Adrenal gland (tissue), 12 donors: Measurements from ENCODE around the gene PPP1R16B. TPM values are rescaled to one million over a fixed set of nuclear protein-coding genes. Genes with fewer than 3 reads are reported as not detected.
A peak's percentile ranks its signal among the peaks of the same experiment; 100 is the strongest.

Experiments used
- DNase-seq, 7 donors: peaks; one replicate each; pipeline ENCODE4 v3.0.0-alpha.2; 2019 to 2020
- H3K27ac ChIP-seq, 5 donors: fragments of 200-600 bp; sonication (generic) in 4 of 5; 1 replicate in 3 of 5; 2 replicates in 2 of 5; pipeline versions ENCODE4 v1.5.1 to v1.8.0; 2016 to 2020; ENCODE audit warnings: mild to moderate bottlenecking in 1 of 5
- H3K27me3 ChIP-seq: fragments of 200-600 bp; 2 replicates; pipeline ENCODE4 v1.8.0; 2021
- H3K36me3 ChIP-seq, 2 donors: fragments of 200-600 bp; replicated peaks in 1 of 2; 1 replicate in 1 of 2; 2 replicates in 1 of 2; pipeline versions ENCODE4 v1.5.1 to v1.8.0; 2018 to 2022
- H3K4me1 ChIP-seq, 2 donors: fragments of 200-600 bp; replicated peaks in 1 of 2; 1 replicate in 1 of 2; 2 replicates in 1 of 2; pipeline versions ENCODE4 v1.5.1 to v1.8.0; 2018 to 2021
- H3K4me3 ChIP-seq, 4 donors: fragments of 200-600 bp; sonication (generic) in 3 of 4; one replicate each; pipeline ENCODE4 v1.5.1; 2016 to 2018
- H3K9me3 ChIP-seq, 3 donors: fragments of 200-600 bp; sonication (generic) in 1 of 3; replicated peaks in 1 of 3; 1 replicate in 2 of 3; 2 replicates in 1 of 3; pipeline versions ENCODE4 v1.5.1 to v1.8.0; 2016 to 2021
- CTCF ChIP-seq, 6 experiments: fragments of 450-650 bp in 4 of 6; fragments of 200-600 bp in 2 of 6; sonication (generic) in 1 of 6; IDR thresholded peaks; 1 replicate in 5 of 6; 2 replicates in 1 of 6; pipeline versions ENCODE4 v1.5.1 to v1.8.0; 2016 to 2021; ENCODE audit warnings: antibody characterized with exemption in 6 of 6, mild to moderate bottlenecking in 2 of 6, moderate library complexity in 1 of 6
- POLR2A ChIP-seq, 2 donors: fragments of 450-650 bp; IDR thresholded peaks; one replicate each; pipeline ENCODE4 v1.6.1; 2017; ENCODE audit warnings: antibody characterized with exemption in 2 of 2, mild to moderate bottlenecking in 2 of 2, moderate library complexity in 1 of 2
- WGBS, 4 donors: extraction: QIAGEN DNeasy Blood & Tissue Kit in 2 of 4; methylation state at CpG; one replicate each; pipeline versions ENCODE4 v1.1.5 to v1.1.7; 2013 to 2017; 5-methylcytosine and 5-hydroxymethylcytosine counted together
- intact Hi-C, 2 donors: fragments of 100-400 bp; cut with DNase I; formaldehyde crosslinking; loops; one replicate each; pipeline versions ENCODE4 v1.14.1 to v1.15.0; 2022 to 2023
- polyA plus RNA-seq, 3 donors: library from polyadenylated mRNA; stranded (reverse); fragments of 200-250 nt in 2 of 3; fragments of 350-450 nt in 1 of 3; fragmentation: Illumina TruSeq in 1 of 3; extraction: RNeasy Lipid Tissue Mini Kit (QIAGEN cat#74804) in 1 of 3; gene quantifications; one replicate each; pipeline ENCODE4 v1.2.3, GENCODE V29; 2013 to 2014
- total RNA-seq, 9 donors: library from RNA; depleted of rRNA in 4 of 9; stranded (reverse); fragments of >200 nt in 4 of 9; fragments of 120-200 nt in 1 of 9; fragmentation: NEBNext Ultra II Directional in 1 of 9; extraction: Animal tissue kit (Norgen Biotek cat#: 25700) in 1 of 9; gene quantifications; one replicate each; pipeline versions ENCODE4 v1.1.0 to v1.2.4, GENCODE V29; 2013 to 2023
- donor health status: healthy with polysubstance abuse.
- donor health status: Bipolar disorder and iron deficiency.
- donor health status: DM: yes; HTN: yes; CAD: no.
- donor health status: DM: no; HTN: no; CAD: no.
- donor health status: DM: no; HTN: no; CAD: no.
- donor health status: DM: yes; HTN: yes; CAD: no.

PPP1R16B gene
- total and polyA plus RNA-seq, 12 donors: 1.8 to 18.3 (median 9.2) TPM

DNA sequence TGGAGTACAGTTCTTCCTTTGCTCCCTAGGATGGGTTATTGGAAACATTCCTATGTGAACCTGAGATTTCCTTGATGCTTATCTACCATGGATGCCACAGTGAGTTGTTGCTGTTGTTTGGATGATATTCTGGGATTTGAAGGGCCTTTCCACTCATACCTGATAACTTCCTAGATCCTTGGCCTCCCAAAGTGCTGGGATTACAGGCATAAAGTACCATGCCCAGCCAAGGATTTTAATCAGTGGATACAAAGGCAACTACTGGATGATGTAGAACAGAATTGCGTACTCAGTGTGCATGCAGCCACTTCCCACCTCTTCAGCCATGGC lies 20.0 kb downstream of the PPP1R16B start:
- intact Hi-C loops: no loop called here
- Histone ChIP-seq H3K4me1 (peaks cover 0 to 6% of the 10 kb centered on the region in 2 donors), H3K4me3 (no peak overlapping the region), H3K27ac (peak overlapping the region in 1 of 5 donors; percentile 21), H3K36me3 (no peaks in the 10 kb centered on the region), H3K9me3 (no peaks in the 10 kb centered on the region), H3K27me3 (no peaks in the 10 kb centered on the region)
- 82 to 100% (median 96%) methylated on average over 1 of the region's 1 CpG for WGBS, 4 donors
- TF ChIP-seq POLR2A (IDR thresholded peaks at IDR 0.05) (no peak), CTCF (IDR thresholded peaks at IDR 0.05) (no peak)
- no peak for DNase-seq

- Histone ChIP-seq H3K36me3 (no peaks in the 10 kb centered on the region), H3K4me1 (peaks cover 0 to 6% of the 10 kb centered on the region in 2 donors), H3K27me3 (no peaks in the 10 kb centered on the region), H3K9me3 (no peaks in the 10 kb centered on the region), H3K4me3 (no peak overlapping the region), H3K27ac (peak overlapping the region in 1 of 5 donors; percentile 21)
- no peak for TF ChIP-seq POLR2A (IDR thresholded peaks at IDR 0.05)
- no peak for TF ChIP-seq CTCF (IDR thresholded peaks at IDR 0.05)
- DNase-seq: no peak
- intact Hi-C loops: no loop called here
- WGBS, 4 donors: 35 to 50% (median 47%) methylated on average over 9 of the region's 9 CpGs
Observed at GRCh38 chr20:38825901-38826625, 20.6 kb downstream of the PPP1R16B start.

- 54 to 62% (median 59%) methylated on average over 7 of the region's 7 CpGs for WGBS, 4 donors
- peaks cover 0 to 6% of the 10 kb centered on the region in 2 donors for H3K4me1 ChIP-seq
- no peak for DNase-seq
- TF ChIP-seq CTCF (IDR thresholded peaks at IDR 0.05): no peak
- no peak for TF ChIP-seq POLR2A (IDR thresholded peaks at IDR 0.05)
- H3K9me3 ChIP-seq: no peaks in the 10 kb centered on the region
- H3K36me3 ChIP-seq: no peaks in the 10 kb centered on the region
- no peaks in the 10 kb centered on the region for H3K27me3 ChIP-seq
- peak overlapping the region in 1 of 5 donors; percentile 32 for H3K27ac ChIP-seq
- intact Hi-C loops: no loop called here
- no peak overlapping the region for H3K4me3 ChIP-seq
Observed at GRCh38 chr20:38827770-38828281, 22.3 kb downstream of the PPP1R16B start.

DNA sequence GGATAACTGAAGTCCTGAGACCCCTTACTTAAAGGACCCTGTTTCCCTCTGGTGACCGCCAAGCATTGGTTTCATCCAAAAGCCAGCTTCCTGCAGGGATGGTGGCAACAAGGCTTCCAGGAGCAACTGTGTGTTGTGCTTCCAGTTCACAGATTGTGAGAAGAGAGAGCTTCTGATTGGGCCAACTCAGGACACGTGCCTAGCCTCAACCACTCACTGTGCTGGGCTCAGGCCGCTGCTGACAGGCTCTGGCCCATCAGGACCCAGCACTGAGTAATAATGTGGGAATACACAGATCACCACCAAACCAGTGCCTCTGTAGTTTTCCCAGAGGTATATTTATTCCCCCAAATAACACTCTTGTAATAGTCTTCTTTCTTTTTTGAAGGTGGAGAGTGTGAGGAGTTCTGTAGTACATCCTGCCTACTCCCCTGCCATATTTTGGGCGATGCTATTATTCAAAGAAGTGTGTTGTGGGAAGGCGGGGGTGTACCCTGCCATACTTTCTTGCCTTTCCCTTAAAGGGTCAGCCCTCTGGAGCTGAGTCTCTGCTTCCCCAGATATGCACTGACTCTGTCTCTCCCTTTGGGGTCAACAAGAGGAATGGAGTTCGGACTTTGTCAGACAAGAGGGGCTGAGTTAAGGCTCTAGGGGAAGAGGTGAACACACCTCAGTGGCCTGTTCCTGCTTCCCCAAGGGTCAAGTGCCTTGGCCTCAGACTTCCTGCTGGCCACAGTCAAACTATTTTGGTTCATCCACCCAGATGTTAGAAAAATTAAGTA lies 23.2 kb downstream of the PPP1R16B start:
- Histone ChIP-seq H3K4me3 (no peak overlapping the region), H3K9me3 (no peaks in the 10 kb centered on the region), H3K27ac (peak overlapping the region in 1 of 5 donors; percentile 32), H3K36me3 (no peaks in the 10 kb centered on the region), H3K27me3 (no peaks in the 10 kb centered on the region), H3K4me1 (peaks cover 0 to 6% of the 10 kb centered on the region in 2 donors)
- 83 to 90% (median 85%) methylated on average over 5 to 6 of the region's 6 CpGs for WGBS, 4 donors
- no peak for DNase-seq
- TF ChIP-seq CTCF (IDR thresholded peaks at IDR 0.05): no peak
- intact Hi-C loops: no loop called here
